HuH-7.5 (cell line): ENCODE results near the gene CNOT6.

Source experiments
- DNase-seq: peaks from one replicate; pipeline ENCODE4 v3.0.0; 2011; ENCODE audit warnings: low spot score

CNOT6 gene

GRCh38 chr5:180601591-180602480 is 107.7 kb downstream of the CNOT6 start:
- peak; percentile 21 for DNase-seq

GRCh38 chr5:180602481-180603075 is 108.4 kb downstream of the CNOT6 start:
- DNase-seq = peak; percentile 22

GRCh38 chr5:180603076-180603594 is 109.0 kb downstream of the CNOT6 start:
- peak; percentile 7 for DNase-seq

GRCh38 chr5:180604271-180604670 is 110.1 kb downstream of the CNOT6 start:
- no peak for DNase-seq

GRCh38 chr5:180605554-180606214 is 111.5 kb downstream of the CNOT6 start:
- peak; percentile 82 for DNase-seq

GRCh38 chr5:180606215-180606785 is 112.1 kb downstream of the CNOT6 start:
- DNase-seq = no peak

GRCh38 chr5:180607861-180608571 is 113.8 kb downstream of the CNOT6 start:
- no peak for DNase-seq

- DNase-seq = no peak
Observed at GRCh38 chr5:180608572-180609310, 114.6 kb downstream of the CNOT6 start.

- DNase-seq = no peak
Observed at GRCh38 chr5:180609386-180609785, 115.2 kb downstream of the CNOT6 start.

- no peak for DNase-seq
Observed at GRCh38 chr5:180609817-180610550, 115.8 kb downstream of the CNOT6 start.

GRCh38 chr5:180611140-180611850 is 117.1 kb downstream of the CNOT6 start:
- peak; percentile 85 for DNase-seq

GRCh38 chr5:180612683-180613082 is 118.5 kb downstream of the CNOT6 start:
- no peak for DNase-seq

- DNase-seq = no peak
Observed at GRCh38 chr5:180613188-180613813, 119.1 kb downstream of the CNOT6 start.

GRCh38 chr5:180613814-180614188 is 119.6 kb downstream of the CNOT6 start:
- DNase-seq = no peak

GRCh38 chr5:180618487-180618828 is 124.3 kb downstream of the CNOT6 start:
- no peak for DNase-seq

- DNase-seq = no peak
Observed at GRCh38 chr5:180618829-180619562, 124.8 kb downstream of the CNOT6 start.

GRCh38 chr5:180619563-180619915 is 125.4 kb downstream of the CNOT6 start:
- no peak for DNase-seq

GRCh38 chr5:180620014-180620413 is 125.8 kb downstream of the CNOT6 start:
- no peak for DNase-seq

GRCh38 chr5:180621311-180621710 is 127.1 kb downstream of the CNOT6 start:
- no peak for DNase-seq
